DMS114 treated with DMSO at 0.1 percent for 48 hours (cell line): ENCODE data around the gene CEP290.

Experiments used
- DNase-seq: peaks from one replicate; lab custom pipeline; 2025; ENCODE audit not compliant: unreplicated experiment; lab: John Stamatoyannopoulos, UW

The CEP290 gene, protein sequence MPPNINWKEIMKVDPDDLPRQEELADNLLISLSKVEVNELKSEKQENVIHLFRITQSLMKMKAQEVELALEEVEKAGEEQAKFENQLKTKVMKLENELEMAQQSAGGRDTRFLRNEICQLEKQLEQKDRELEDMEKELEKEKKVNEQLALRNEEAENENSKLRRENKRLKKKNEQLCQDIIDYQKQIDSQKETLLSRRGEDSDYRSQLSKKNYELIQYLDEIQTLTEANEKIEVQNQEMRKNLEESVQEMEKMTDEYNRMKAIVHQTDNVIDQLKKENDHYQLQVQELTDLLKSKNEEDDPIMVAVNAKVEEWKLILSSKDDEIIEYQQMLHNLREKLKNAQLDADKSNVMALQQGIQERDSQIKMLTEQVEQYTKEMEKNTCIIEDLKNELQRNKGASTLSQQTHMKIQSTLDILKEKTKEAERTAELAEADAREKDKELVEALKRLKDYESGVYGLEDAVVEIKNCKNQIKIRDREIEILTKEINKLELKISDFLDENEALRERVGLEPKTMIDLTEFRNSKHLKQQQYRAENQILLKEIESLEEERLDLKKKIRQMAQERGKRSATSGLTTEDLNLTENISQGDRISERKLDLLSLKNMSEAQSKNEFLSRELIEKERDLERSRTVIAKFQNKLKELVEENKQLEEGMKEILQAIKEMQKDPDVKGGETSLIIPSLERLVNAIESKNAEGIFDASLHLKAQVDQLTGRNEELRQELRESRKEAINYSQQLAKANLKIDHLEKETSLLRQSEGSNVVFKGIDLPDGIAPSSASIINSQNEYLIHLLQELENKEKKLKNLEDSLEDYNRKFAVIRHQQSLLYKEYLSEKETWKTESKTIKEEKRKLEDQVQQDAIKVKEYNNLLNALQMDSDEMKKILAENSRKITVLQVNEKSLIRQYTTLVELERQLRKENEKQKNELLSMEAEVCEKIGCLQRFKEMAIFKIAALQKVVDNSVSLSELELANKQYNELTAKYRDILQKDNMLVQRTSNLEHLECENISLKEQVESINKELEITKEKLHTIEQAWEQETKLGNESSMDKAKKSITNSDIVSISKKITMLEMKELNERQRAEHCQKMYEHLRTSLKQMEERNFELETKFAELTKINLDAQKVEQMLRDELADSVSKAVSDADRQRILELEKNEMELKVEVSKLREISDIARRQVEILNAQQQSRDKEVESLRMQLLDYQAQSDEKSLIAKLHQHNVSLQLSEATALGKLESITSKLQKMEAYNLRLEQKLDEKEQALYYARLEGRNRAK (N-terminal part only)

DNA sequence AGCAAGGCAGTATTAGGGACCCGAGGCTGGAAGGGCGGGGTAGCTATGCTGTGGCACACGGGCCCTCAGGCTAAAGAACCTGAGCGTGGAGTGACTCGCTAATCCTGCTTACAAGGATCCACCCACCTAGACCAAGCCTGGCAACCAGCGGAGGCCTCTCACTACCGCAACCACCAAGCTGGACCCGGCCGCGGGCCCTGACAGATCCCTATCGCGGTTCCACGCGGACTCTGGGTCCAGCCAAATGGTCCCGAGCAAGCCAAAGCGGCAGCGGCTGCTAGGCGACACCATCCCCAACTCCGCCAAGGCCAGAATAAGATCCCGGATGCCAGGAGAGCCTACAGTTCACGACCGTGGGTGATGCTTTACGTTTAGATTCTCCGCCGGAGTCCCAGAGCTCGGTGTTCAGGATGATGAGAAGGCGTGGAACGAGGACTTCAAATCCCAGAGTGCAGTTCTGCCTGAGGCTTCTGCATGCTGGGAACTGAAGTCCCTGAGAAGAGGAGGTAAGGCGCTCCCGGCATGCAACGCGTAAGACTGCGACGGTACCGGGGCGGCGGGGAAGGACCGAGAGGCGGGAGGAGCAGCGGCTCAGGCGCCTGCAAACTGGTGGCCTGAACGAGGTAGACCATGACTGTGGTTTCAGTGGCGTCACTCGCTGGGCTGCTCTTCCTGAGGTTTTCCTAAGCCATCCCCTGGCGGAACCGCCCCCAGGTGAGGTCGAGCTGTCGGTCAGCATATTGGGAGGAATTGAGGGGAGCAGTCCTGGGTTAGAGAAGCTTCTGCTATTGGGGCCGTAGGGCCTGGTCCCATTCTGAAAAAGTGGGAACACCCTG, at the start of gene CEP290, which contains the start of gene TMTC3:
TSS of gene CEP290 (minus strand) at position 315 of the 836 bp plus-strand sequence. CDS start 781 bp downstream, outside the sequence.
TSS of gene TMTC3 (plus strand) at position 534 of the 836 bp plus-strand sequence. CDS start 6,009 bp downstream, outside the sequence.
- DNase-seq = peak; percentile 100

DNA sequence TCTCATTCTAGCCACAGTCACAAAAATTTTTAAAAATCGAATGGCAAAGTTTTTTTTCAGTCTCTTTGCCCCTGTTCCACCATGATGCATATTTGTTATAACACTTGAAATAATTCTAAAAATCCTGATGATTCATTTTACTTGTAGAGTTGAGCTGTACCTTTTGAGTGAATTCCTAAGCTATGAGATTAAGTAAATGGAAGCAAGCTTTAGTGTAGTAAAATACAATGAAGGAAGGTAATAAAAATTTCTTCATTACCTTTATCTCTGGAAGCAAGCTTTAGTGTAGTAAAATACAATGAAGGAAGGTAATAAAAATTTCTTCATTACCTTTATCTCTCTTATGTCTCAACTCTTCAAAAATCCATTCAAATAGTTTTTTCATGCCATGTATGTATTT, 46.3 kb upstream of the CEP290 start:
- no peak for DNase-seq

DNA sequence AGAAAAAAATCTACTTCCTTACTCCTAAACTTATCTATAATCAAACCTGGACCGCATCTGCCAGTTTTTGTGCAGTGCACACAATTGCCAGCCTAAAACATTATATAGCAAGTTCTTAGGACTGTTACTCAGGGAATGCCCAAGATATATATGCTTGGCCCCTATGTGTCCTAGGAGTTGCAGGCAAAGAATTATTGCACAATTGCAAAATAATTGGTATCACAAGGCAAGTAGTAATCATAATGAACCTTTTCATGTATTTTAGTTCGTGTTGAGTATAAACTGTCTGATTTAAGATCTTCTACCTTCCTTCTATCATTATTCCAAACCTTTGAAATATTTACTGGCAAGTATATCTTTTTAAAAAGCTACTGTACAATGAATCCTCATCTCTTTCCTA, 45.7 kb upstream of the CEP290 start:
- DNase-seq = no peak

DNA sequence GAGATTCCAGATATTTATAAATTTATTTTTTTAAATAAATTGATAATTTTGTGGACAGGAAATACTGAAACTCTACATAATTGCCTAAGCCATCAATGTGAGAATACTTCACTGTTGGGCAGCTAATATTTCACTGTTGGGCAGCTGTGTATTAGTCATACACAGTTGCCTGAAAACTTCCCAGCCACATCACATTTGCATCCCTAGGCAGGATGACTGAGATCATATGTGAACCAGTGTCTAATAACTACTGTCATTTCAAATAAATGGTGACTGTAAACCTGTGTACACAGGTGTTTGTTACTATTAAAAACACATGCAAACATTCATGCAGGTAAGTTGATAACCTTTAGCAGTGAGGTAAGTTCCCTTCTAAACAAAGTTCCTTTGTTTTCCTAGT, 44.1 kb upstream of the CEP290 start:
- DNase-seq = no peak

DNA sequence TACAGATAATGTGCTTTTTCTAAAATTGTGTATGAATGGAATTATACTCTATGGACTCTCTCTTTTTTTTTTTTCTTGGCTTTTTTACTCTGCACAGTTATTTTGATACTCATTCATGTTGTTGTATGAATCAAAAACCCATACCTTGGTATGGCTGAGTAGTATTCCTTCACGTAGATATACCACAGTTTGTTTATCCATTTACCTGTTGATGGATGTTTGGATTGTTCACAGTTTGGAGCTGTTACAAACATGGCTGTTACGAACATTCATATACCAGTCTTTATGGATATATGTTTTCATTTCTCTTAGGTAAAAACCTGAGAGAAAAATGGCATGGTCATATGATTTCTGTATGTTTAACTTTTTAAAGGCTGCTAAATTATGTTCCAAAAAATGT, 43.4 kb upstream of the CEP290 start:
- DNase-seq = no peak

DNA sequence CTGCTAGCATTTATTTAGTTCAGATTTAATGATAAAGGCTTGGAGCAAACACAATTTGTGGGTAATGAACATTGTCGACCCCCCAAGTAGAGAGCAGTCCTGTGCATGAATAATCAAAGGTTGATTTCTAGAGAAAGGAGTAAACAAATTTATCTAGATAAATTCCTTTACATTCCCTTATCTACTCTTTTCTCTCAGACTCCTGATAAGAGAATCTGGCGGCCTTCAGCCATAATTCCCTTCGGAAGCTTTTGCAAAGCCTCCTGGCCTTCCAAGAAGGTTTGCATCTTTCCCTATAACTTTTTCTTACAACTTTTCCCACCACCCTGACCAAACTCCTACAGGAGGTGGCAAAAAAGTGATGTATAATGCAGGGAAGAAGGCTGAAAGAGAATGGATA, 42.3 kb upstream of the CEP290 start:
- DNase-seq = no peak

DNA sequence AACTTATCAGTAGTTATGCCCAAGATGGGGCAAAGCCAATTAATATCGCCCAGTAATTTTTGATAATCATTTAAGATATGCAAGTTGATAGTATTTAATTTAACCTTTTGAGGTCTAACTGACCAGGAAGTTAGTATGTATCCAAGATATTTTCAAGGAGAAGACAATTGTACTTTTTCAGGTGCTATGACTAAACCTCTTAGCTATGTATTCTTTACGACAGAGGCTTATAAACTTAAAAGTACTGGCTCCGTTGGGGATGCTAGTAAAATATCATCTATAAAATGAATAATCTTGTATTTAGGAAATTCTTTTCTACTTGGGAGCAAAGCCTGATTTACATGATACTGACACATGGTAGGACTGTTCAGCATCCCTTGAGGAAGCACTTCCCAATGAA, 40.5 kb upstream of the CEP290 start:
- DNase-seq = no peak

DNA sequence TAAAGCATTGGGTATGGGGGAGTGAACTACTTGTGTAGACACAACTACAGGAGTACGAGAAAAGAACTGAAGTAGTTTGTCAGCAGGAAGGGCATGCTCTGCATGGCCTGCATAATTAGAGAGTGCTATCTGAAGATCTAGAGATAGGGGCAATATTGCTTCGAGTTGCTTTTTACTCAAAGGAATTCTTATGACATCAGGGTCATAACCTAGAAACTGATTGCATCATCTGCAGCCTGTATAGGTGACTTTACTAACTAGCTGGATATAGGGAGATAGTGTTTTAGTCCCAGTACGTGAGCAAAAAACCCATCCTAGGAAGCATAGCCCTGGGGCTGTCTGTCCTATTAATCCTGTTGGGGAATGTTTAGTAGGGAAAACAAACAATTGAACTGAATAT, 40.0 kb upstream of the CEP290 start:
- no peak for DNase-seq

DNA sequence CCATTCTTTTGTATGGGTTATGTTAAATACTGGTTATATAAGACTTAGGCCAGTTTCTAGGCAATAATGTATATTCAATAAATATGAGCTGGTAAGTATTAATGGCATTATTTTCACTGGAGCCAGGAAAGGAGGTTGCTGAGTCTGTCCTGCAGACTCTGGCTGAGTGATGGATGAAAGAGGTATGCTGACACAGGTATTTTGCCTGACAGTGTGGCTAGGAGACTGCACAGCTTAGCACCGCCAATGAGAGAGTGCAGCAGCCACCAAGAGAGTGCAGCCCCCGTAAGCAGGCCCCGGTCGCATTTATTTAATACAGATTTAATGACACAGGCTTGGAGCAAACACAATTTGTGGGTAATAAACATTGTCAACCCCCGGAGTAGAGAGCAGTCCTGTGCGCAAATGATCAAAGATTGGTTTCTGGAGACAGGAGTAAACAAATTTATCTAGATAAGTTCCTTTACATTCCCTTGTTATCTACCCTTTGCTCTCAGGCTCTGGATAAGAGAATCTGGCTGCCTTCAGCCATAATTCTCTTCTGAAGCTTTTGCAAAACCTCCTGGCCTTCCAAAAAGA, 37.6 kb upstream of the CEP290 start:
- DNase-seq = no peak

DNA sequence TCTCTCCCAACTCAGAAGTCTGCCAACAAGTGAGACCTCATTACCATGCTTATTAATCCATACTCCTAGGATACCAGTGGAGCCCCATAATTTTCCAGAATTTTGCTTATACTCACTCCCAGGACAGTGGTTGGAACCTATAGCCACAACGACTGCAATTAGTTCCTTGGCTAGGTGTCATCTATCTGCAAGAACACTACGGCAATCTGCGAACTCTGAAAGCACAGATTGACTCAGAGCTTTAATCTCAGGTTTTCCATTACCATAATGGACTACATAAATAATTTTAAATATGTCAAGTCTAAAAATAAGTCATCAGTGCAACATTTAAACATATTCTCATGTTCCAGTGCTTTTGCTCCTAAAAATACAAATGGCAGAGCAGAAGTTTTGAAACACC, 33.7 kb upstream of the CEP290 start:
- no peak for DNase-seq

DNA sequence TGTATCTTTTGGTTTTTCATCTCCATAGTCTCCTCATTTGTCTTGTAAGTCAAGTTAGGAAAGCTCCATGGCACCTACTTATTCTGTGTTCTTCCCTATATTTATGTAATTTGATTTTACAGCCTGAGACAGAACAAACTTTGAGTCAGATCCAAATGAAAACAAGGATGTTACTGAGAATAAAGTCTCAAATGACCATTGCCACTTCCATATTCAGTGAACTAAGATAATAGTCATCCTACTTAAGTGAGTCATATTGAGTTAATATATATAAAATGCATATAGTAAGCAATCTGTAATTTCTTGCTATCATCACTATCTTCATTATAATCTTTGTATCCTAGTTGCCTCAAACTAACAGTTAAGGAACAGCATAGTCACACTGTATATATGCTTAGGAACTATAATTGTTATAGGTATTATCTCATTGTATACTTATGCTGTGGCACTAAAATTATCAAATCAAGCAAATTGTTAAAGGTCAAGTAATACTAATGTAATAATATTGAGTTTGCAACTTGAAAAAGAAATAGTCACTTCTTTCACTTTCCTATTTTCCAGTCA, 31.0 kb upstream of the CEP290 start:
- no peak for DNase-seq

DNA sequence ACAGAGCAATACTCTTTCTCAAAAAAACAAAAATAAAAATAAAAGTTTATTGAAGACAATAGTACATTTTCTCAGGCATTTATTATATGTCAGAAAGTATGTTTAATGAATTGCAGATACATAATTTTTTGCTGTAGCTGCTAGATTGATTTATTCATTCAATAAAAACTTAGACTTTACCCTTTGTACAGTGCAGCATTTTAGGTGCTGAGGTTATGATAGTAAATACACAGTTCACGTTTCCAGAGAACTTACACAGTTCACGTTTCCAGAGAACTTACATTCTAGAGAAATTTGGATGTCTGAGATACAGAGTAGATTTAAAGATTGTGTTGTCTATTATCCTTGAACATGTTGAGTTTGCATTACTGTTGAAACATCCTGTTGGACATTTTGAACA, 25.5 kb upstream of the CEP290 start:
- no peak for DNase-seq

DNA sequence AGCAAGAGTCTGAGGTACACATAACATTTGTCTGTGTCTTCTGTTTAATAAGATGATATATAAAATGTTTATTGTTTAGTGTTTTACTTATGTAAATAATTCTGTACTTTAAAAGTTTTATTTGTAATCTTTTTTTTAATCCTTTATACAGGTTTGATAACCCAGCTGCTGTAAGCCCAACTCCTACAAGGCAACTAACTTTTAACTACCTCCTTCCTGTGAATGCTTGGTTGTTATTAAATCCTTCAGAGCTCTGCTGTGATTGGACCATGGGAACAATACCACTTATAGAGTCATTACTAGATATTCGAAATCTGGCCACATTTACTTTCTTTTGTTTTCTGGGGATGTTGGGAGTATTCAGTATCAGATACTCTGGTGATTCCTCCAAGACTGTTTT, 24.3 kb upstream of the CEP290 start:
- DNase-seq = no peak

DNA sequence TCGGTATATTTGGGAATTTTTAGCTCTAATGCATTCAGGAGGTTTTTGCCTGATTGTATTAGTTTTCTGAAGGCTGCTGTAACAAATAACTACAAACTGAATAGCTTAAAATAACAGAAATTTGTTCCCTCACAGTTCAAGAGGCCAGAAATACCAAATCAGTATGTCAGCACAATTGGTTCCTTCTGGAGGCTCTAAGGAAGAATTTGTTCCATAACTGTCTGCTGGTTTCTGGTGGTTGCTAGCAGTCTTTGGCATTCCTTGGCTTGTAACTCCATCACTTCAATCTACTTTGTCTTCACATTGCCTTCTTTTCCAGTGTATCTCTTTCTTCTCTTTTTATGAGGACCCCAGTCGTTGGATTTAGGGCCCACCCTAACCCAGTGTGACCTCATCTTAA, 21.5 kb upstream of the CEP290 start:
- no peak for DNase-seq

DNA sequence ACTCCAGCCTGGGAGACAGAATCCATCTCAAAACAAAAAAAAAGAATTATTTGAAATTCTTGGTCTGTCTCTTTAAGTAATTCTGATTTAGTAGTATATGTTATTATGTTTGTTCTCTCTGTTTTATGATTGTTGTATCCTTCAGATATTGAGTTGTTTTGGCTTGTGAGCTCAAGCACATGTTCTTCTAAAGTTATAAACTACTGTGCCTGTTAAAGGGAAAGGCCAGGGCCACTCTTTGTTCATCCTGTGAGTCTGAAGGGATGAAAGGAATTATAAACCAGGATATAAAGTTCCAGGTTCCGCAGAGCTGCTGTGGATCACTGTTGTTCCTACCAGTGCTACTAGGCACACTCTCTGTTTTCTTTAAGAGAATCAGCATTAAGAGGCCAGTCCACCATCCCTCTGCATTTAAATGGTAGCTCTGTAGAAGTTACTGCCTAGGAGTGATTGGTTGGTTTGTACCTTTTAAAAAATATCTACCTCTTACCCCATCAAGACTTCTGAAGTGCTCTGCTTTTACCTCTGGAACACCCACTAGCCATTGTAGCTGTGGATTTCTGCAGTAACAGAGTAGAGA, 14.3 kb upstream of the CEP290 start:
- DNase-seq = no peak

DNA sequence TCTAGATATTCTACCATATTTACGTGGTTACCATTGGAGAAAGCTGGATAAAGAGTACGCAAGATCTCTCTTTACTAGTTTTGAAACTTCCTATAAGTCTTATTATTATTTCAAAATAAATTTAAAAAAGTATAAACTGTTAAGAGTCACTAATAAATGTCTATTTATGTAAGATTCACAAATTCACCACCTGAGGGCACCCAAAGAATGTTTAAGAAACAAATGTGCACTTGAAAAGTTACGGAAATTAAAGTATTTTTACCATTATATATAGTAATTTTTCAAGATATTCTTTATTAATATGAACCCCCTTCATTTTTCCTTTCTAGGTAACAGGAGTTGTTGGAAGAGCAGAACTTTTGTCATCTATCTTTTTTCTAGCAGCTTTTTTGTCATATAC, 12.1 kb upstream of the CEP290 start:
- peak; percentile 27 for DNase-seq

DNA sequence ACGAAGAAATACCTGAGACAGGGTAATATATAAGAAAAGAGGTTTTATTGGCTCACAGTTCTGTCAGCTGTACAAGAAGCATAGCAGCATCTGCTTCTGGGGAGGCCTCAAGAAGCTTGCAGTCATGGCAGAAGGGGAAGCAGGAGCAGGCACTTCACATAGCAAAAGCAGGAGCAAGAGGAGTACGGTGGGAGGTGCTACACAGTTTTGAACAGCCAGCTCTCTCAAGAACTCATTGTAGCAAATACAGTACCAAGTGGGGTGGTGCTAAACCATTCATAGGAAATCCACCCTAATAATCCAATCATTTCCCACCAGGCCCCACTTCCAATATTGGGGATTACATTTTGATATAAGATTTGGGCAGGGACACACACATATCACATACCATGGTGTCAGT, 8.2 kb upstream of the CEP290 start:
- DNase-seq = no peak

DNA sequence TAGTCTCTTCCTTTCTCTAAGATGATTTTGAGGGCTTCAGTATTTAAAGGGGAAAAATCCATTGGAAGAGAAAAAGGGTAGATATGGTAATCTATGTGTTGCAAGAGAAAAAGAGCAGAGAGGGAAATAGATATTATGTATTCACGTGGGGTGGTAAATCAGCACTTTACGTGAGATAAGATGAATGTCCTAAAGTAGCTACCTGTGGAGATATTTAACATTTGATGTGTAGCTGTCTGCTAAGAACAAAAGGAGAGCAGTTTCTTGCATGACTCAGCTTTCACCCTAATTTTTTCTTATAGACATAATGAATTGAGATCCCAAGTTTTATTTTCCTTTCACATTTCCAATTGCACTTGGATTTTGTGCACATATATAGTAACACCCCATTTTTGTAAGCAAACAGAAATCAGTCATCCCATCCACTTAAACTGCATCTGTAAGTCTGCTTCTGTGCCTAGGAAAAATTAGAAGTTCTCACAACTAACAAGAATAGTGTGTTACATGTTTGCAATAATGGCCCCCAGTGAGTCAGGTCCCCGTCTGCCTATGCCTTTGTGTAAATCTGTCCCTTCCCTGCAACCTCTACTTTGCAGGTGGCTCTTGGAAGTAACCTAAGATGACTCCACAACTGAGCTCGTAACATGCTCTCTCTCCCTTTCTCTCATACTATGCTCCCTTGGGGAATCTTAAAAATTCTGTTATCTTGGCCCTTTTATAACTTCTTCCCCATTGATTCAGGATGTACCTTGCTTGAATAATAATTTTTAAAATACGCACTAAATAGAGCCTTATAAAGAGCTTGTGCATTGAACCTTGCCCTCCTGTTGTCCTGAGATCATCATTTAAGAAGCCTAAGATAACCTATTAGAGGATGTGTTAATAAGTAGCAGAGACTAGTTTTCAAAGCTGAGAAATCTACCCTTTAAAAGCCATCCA, 3.9 kb upstream of the CEP290 start:
- no peak for DNase-seq
